Measurements from ENCODE around the gene A4GALT. TPM values are rescaled to one million over a fixed set of nuclear protein-coding genes. Genes with fewer than 3 reads are reported as not detected.
A peak's percentile ranks its signal among the peaks of the same experiment; 100 is the strongest.

A4GALT gene
- total RNA-seq, 2 donors from 2014 or later: 34.7 to 40.0 TPM

- intact Hi-C loops (cut with DNase I): no loop called here
- peak; percentile 88 for DNase-seq (ENCODE audit: low spot score)
- whole genome bisulfite sequencing: 15% methylated on average over 16 of the region's 16 CpGs
- Histone ChIP-seq H3K4me1 (replicated peaks) (peaks cover 45% of the 10 kb centered on the region), H3K27ac (peak overlapping the region; percentile 96 to 97), H3K27me3 (replicated peaks; ENCODE audit: insufficient read depth) (no peaks in the 10 kb centered on the region), H3K36me3 (no peaks in the 10 kb centered on the region), H3K9me3 (no peaks in the 10 kb centered on the region), H3K4me3 (peak overlapping the region; percentile 2 to 32)
- peak; percentile 36 for TF ChIP-seq POLR2A (IDR thresholded peaks at IDR 0.05)
- TF ChIP-seq, protein P1, sequence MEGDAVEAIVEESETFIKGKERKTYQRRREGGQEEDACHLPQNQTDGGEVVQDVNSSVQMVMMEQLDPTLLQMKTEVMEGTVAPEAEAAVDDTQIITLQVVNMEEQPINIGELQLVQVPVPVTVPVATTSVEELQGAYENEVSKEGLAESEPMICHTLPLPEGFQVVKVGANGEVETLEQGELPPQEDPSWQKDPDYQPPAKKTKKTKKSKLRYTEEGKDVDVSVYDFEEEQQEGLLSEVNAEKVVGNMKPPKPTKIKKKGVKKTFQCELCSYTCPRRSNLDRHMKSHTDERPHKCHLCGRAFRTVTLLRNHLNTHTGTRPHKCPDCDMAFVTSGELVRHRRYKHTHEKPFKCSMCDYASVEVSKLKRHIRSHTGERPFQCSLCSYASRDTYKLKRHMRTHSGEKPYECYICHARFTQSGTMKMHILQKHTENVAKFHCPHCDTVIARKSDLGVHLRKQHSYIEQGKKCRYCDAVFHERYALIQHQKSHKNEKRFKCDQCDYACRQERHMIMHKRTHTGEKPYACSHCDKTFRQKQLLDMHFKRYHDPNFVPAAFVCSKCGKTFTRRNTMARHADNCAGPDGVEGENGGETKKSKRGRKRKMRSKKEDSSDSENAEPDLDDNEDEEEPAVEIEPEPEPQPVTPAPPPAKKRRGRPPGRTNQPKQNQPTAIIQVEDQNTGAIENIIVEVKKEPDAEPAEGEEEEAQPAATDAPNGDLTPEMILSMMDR (IDR thresholded peaks at IDR 0.05): no peak
- peak; percentile 83 for TF ChIP-seq POLR2AphosphoS5 (IDR thresholded peaks at IDR 0.05)
These were observed 73.8 kb downstream of the A4GALT start for GRCh38 chr22:42646569-42647525.

- H3K9me3 ChIP-seq: no peaks in the 10 kb centered on the region
- H3K4me3 ChIP-seq: peak overlapping the region; percentile 2 to 32
- H3K4me1 ChIP-seq (replicated peaks): peaks cover 45% of the 10 kb centered on the region
- TF ChIP-seq POLR2AphosphoS5 (IDR thresholded peaks at IDR 0.05) (no peak), POLR2A (IDR thresholded peaks at IDR 0.05) (peak; percentile 9)
- TF ChIP-seq, protein P1 (IDR thresholded peaks at IDR 0.05): no peak
- intact Hi-C loops (cut with DNase I): no loop called here
- 28% methylated on average over 13 of the region's 13 CpGs for WGBS
- no peaks in the 10 kb centered on the region for H3K27me3 ChIP-seq (replicated peaks; ENCODE audit: insufficient read depth)
- H3K27ac ChIP-seq: peak overlapping the region; percentile 96 to 97
- no peaks in the 10 kb centered on the region for H3K36me3 ChIP-seq
- peak; percentile 57 for DNase-seq (ENCODE audit: low spot score)
These were observed 74.6 kb downstream of the A4GALT start for GRCh38 chr22:42645938-42646568.

GRCh38 chr22:42645341-42645937, 75.2 kb downstream of the A4GALT start:
- Histone ChIP-seq H3K36me3 (no peaks in the 10 kb centered on the region), H3K9me3 (no peaks in the 10 kb centered on the region), H3K4me1 (replicated peaks) (peaks cover 45% of the 10 kb centered on the region), H3K4me3 (peak overlapping the region in 1 of 2 donors; percentile 32), H3K27ac (peak overlapping the region; percentile 96 to 97), H3K27me3 (replicated peaks; ENCODE audit: insufficient read depth) (no peaks in the 10 kb centered on the region)
- 15% methylated on average over 17 of the region's 19 CpGs for WGBS
- TF ChIP-seq POLR2A (IDR thresholded peaks at IDR 0.05) (peak; percentile 26), POLR2AphosphoS5 (IDR thresholded peaks at IDR 0.05) (peak; percentile 18)
- TF ChIP-seq, protein P1 (IDR thresholded peaks at IDR 0.05): no peak
- DNase-seq (ENCODE audit: low spot score): no peak
- intact Hi-C loops (cut with DNase I): no loop called here

DNA sequence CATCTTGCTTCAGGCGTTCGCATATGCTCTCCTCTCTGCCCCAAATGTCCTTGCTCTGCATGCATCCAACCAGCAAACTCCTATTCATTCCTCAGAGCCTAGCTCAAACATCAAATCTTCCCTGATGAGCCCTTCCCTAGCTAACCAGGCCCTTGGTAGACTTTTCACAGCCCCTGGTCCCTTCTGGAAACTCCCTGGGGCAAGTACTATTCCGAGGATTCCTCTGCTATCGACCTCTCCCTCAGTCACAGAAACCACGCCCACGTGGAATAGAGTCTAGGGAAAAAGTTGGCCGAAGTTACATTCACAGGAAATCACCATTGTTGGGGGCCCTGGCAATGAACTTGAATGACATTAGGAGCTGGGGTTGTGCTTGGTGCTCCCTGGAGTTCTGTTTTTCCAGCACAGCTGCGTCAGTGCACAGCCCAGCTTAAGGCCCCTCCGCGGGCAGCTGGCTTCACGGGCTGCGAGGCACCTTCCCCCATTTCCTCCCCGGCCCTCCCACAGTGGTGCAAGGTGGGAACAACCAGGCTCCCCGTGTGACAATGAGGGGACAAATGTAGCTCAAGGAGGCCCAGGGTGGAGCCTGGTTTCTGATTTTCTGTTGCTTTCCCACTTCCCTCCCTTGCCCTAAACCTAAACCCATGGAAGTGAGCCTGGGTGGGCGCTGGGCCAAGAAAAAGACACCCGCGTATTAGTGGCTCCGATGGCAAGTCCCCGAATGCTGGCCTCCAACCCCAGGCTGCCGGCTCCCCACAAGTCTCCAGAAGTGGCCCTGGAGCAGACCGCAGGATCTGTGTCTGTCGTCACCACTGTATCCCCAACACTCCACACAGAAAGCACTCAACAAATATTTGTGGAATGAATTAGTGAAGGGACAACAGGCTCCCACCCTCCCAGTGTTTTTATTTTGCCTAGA, 76.0 kb downstream of the A4GALT start:
- 15% methylated on average over 22 of the region's 22 CpGs for WGBS
- Histone ChIP-seq H3K27me3 (replicated peaks; ENCODE audit: insufficient read depth) (no peaks in the 10 kb centered on the region), H3K4me3 (peak overlapping the region in 1 of 2 donors; percentile 32), H3K27ac (peak overlapping the region; percentile 96 to 97), H3K36me3 (no peaks in the 10 kb centered on the region), H3K9me3 (no peaks in the 10 kb centered on the region), H3K4me1 (replicated peaks) (peaks cover 45% of the 10 kb centered on the region)
- no peak for DNase-seq (ENCODE audit: low spot score)
- intact Hi-C loops (cut with DNase I): no loop called here
- TF ChIP-seq POLR2AphosphoS5 (IDR thresholded peaks at IDR 0.05) (no peak), POLR2A (IDR thresholded peaks at IDR 0.05) (no peak)
- TF ChIP-seq, protein P1 (IDR thresholded peaks at IDR 0.05): no peak
